Adrenal gland (tissue), 12 donors: ENCODE results near the gene CHPT1. TPM values are rescaled to one million over a fixed set of nuclear protein-coding genes. Genes with fewer than 3 reads are reported as not detected.

ENCODE experiments used
- DNase-seq, 7 donors: peaks; one replicate each; pipeline ENCODE4 v3.0.0-alpha.2; 2019 to 2020
- H3K27ac ChIP-seq, 5 donors: fragments of 200-600 bp; sonication (generic) in 4 of 5; 1 replicate in 3 of 5; 2 replicates in 2 of 5; pipeline versions ENCODE4 v1.5.1 to v1.8.0; 2016 to 2020; ENCODE audit warnings: mild to moderate bottlenecking in 1 of 5
- H3K27me3 ChIP-seq: fragments of 200-600 bp; 2 replicates; pipeline ENCODE4 v1.8.0; 2021
- H3K36me3 ChIP-seq, 2 donors: fragments of 200-600 bp; replicated peaks in 1 of 2; 1 replicate in 1 of 2; 2 replicates in 1 of 2; pipeline versions ENCODE4 v1.5.1 to v1.8.0; 2018 to 2022
- H3K4me1 ChIP-seq, 2 donors: fragments of 200-600 bp; replicated peaks in 1 of 2; 1 replicate in 1 of 2; 2 replicates in 1 of 2; pipeline versions ENCODE4 v1.5.1 to v1.8.0; 2018 to 2021
- H3K4me3 ChIP-seq, 4 donors: fragments of 200-600 bp; sonication (generic) in 3 of 4; one replicate each; pipeline ENCODE4 v1.5.1; 2016 to 2018
- H3K9me3 ChIP-seq, 3 donors: fragments of 200-600 bp; sonication (generic) in 1 of 3; replicated peaks in 1 of 3; 1 replicate in 2 of 3; 2 replicates in 1 of 3; pipeline versions ENCODE4 v1.5.1 to v1.8.0; 2016 to 2021
- POLR2A ChIP-seq, 2 donors: fragments of 450-650 bp; IDR thresholded peaks; one replicate each; pipeline ENCODE4 v1.6.1; 2017; ENCODE audit warnings: antibody characterized with exemption in 2 of 2, mild to moderate bottlenecking in 2 of 2, moderate library complexity in 1 of 2
- WGBS, 4 donors: extraction: QIAGEN DNeasy Blood & Tissue Kit in 2 of 4; methylation state at CpG; one replicate each; pipeline versions ENCODE4 v1.1.5 to v1.1.7; 2013 to 2017; 5-methylcytosine and 5-hydroxymethylcytosine counted together
- intact Hi-C, 2 donors: fragments of 100-400 bp; cut with DNase I; formaldehyde crosslinking; loops; one replicate each; pipeline versions ENCODE4 v1.14.1 to v1.15.0; 2022 to 2023
- polyA plus RNA-seq, 3 donors: library from polyadenylated mRNA; stranded (reverse); fragments of 200-250 nt in 2 of 3; fragments of 350-450 nt in 1 of 3; fragmentation: Illumina TruSeq in 1 of 3; extraction: RNeasy Lipid Tissue Mini Kit (QIAGEN cat#74804) in 1 of 3; gene quantifications; one replicate each; pipeline ENCODE4 v1.2.3, GENCODE V29; 2013 to 2014
- total RNA-seq, 9 donors: library from RNA; depleted of rRNA in 4 of 9; stranded (reverse); fragments of >200 nt in 4 of 9; fragments of 120-200 nt in 1 of 9; fragmentation: NEBNext Ultra II Directional in 1 of 9; extraction: Animal tissue kit (Norgen Biotek cat#: 25700) in 1 of 9; gene quantifications; one replicate each; pipeline versions ENCODE4 v1.1.0 to v1.2.4, GENCODE V29; 2013 to 2023
- TF ChIP-seq, protein P1 (sequence below), 6 experiments: fragments of 450-650 bp in 4 of 6; fragments of 200-600 bp in 2 of 6; sonication (generic) in 1 of 6; IDR thresholded peaks; 1 replicate in 5 of 6; 2 replicates in 1 of 6; pipeline versions ENCODE4 v1.5.1 to v1.8.0; 2016 to 2021; ENCODE audit warnings: antibody characterized with exemption in 6 of 6, mild to moderate bottlenecking in 2 of 6, moderate library complexity in 1 of 6
- donor health status: healthy with polysubstance abuse.
- donor health status: Bipolar disorder and iron deficiency.
- donor health status: DM: yes; HTN: yes; CAD: no.
- donor health status: DM: no; HTN: no; CAD: no.
- donor health status: DM: no; HTN: no; CAD: no.
- donor health status: DM: yes; HTN: yes; CAD: no.

Gene CHPT1
- total and polyA plus RNA-seq, 12 donors: 20.4 to 190 (median 90.6) TPM

- 93 to 98% (median 96%) methylated on average over 4 of the region's 4 CpGs for WGBS, 4 donors
These were observed 25.0 kb downstream of the CHPT1 start for GRCh38 chr12:101722392-101722791.

GRCh38 chr12:101727098-101727497 is 29.7 kb downstream of the CHPT1 start:
- intact Hi-C loops: no loop called here
- Histone ChIP-seq H3K4me1 (no peaks in the 10 kb centered on the region), H3K36me3 (peaks cover 0 to 13% of the 10 kb centered on the region in 2 donors), H3K9me3 (no peaks in the 10 kb centered on the region), H3K4me3 (no peak overlapping the region), H3K27ac (no peak overlapping the region), H3K27me3 (no peaks in the 10 kb centered on the region)
- no peak for DNase-seq
- TF ChIP-seq, protein P1, sequence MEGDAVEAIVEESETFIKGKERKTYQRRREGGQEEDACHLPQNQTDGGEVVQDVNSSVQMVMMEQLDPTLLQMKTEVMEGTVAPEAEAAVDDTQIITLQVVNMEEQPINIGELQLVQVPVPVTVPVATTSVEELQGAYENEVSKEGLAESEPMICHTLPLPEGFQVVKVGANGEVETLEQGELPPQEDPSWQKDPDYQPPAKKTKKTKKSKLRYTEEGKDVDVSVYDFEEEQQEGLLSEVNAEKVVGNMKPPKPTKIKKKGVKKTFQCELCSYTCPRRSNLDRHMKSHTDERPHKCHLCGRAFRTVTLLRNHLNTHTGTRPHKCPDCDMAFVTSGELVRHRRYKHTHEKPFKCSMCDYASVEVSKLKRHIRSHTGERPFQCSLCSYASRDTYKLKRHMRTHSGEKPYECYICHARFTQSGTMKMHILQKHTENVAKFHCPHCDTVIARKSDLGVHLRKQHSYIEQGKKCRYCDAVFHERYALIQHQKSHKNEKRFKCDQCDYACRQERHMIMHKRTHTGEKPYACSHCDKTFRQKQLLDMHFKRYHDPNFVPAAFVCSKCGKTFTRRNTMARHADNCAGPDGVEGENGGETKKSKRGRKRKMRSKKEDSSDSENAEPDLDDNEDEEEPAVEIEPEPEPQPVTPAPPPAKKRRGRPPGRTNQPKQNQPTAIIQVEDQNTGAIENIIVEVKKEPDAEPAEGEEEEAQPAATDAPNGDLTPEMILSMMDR (IDR thresholded peaks at IDR 0.05): no peak
- TF ChIP-seq POLR2A (IDR thresholded peaks at IDR 0.05): no peak

More at GRCh38 chr12:101722392-101722791, 25.0 kb downstream of the CHPT1 start:
- intact Hi-C loops: no loop called here
- Histone ChIP-seq H3K36me3 (peaks cover 0 to 8% of the 10 kb centered on the region in 2 donors), H3K27ac (no peak overlapping the region), H3K27me3 (no peaks in the 10 kb centered on the region), H3K4me1 (peaks cover 0 to 5% of the 10 kb centered on the region in 2 donors), H3K4me3 (no peak overlapping the region), H3K9me3 (no peaks in the 10 kb centered on the region)
- DNase-seq: no peak
- TF ChIP-seq, protein P1 (IDR thresholded peaks at IDR 0.05): no peak
- no peak for TF ChIP-seq POLR2A (IDR thresholded peaks at IDR 0.05)

GRCh38 chr12:101729842-101730241 is 32.4 kb downstream of the CHPT1 start:
- no peaks in the 10 kb centered on the region for H3K9me3 ChIP-seq
- no peak for TF ChIP-seq POLR2A (IDR thresholded peaks at IDR 0.05)
- TF ChIP-seq, protein P1 (IDR thresholded peaks at IDR 0.05): no peak
- H3K4me1 ChIP-seq: no peaks in the 10 kb centered on the region
- no peak overlapping the region for H3K27ac ChIP-seq
- DNase-seq: no peak
- intact Hi-C loops: no loop called here
- peaks cover 0 to 14% of the 10 kb centered on the region in 2 donors for H3K36me3 ChIP-seq
- H3K27me3 ChIP-seq: no peaks in the 10 kb centered on the region
- no peak overlapping the region for H3K4me3 ChIP-seq

- Histone ChIP-seq H3K36me3 (peaks cover 0 to 14% of the 10 kb centered on the region in 2 donors), H3K27ac (no peak overlapping the region), H3K9me3 (no peaks in the 10 kb centered on the region), H3K4me3 (no peak overlapping the region), H3K27me3 (no peaks in the 10 kb centered on the region), H3K4me1 (no peaks in the 10 kb centered on the region)
- intact Hi-C loops: no loop called here
- no peak for TF ChIP-seq POLR2A (IDR thresholded peaks at IDR 0.05)
- TF ChIP-seq, protein P1 (IDR thresholded peaks at IDR 0.05): no peak
- WGBS, 4 donors: 92 to 100% (median 96%) methylated on average over 1 of the region's 1 CpG
- DNase-seq: no peak
These were observed 34.9 kb downstream of the CHPT1 start for GRCh38 chr12:101732318-101732717.
